ENCODE measurements around the gene CADPS2.

CADPS2 gene

GRCh38 chr7:122738947-122739346 lies 147.3 kb downstream of the CADPS2 start (continued):
- TF ChIP-seq CREB5 (CRISPR knock-in tag; IDR thresholded peaks at IDR 0.05; ENCODE audit: low read depth) (no peak), BACH2 (CRISPR knock-in tag; IDR thresholded peaks at IDR 0.05; ENCODE audit: borderline replicate concordance) (no peak), PATZ1 (CRISPR knock-in tag; IDR thresholded peaks at IDR 0.05; ENCODE audit: borderline replicate concordance) (no peak)

GRCh38 chr7:122736183-122736582 lies 150.1 kb downstream of the CADPS2 start:
- no peak for TF ChIP-seq CREB5 (CRISPR knock-in tag; IDR thresholded peaks at IDR 0.05; ENCODE audit: low read depth)
- TF ChIP-seq TSHZ2 (CRISPR knock-in tag; IDR thresholded peaks at IDR 0.05) = no peak
- no peak for TF ChIP-seq ARNTL (CRISPR knock-in tag; IDR thresholded peaks at IDR 0.05; ENCODE audit: borderline replicate concordance, low read depth)
- no peak for TF ChIP-seq ESRRG (CRISPR knock-in tag; IDR thresholded peaks at IDR 0.05)
- TF ChIP-seq POU6F1 (CRISPR knock-in tag; IDR thresholded peaks at IDR 0.05; ENCODE audit: borderline replicate concordance, low read depth) = no peak
- no peak for TF ChIP-seq ZFP3 (CRISPR knock-in tag; IDR thresholded peaks at IDR 0.05)
- no peak for ATAC-seq

- ATAC-seq = no peak
- TF ChIP-seq SNAI2 (CRISPR knock-in tag; IDR thresholded peaks at IDR 0.05) = no peak
- no peak for TF ChIP-seq ISL1 (CRISPR knock-in tag; IDR thresholded peaks at IDR 0.05)
- no peak for TF ChIP-seq CSRNP3 (CRISPR knock-in tag; IDR thresholded peaks at IDR 0.05)
- TF ChIP-seq ZFP30 (CRISPR knock-in tag; IDR thresholded peaks at IDR 0.05) = no peak
- no peak for TF ChIP-seq ZC3H10 (CRISPR knock-in tag; IDR thresholded peaks at IDR 0.05)
- no peak for TF ChIP-seq CSDC2 (CRISPR knock-in tag; IDR thresholded peaks at IDR 0.05)
- TF ChIP-seq TSHZ2 (CRISPR knock-in tag; IDR thresholded peaks at IDR 0.05) = no peak
- no peak for TF ChIP-seq ESRRG (CRISPR knock-in tag; IDR thresholded peaks at IDR 0.05)
Measured at GRCh38 chr7:122727759-122728158, 158.5 kb downstream of the CADPS2 start.

Data from SK-N-SH treated with all-trans-retinoic acid at 6 μM for 48 hours (cell line).